Nephron (organoid): Measurements from ENCODE around the gene KIF7.
A peak's percentile ranks its signal among the peaks of the same experiment; 100 is the strongest.

Experiments used
- H3K27ac Mint-ChIP-seq, 3 experiments: 2 replicates each; pipeline ENCODE4 v1.8.0; 2020; ENCODE audit warnings: mixed read lengths in 3 of 3, mild to moderate bottlenecking in 2 of 3, moderate library complexity in 1 of 3
- H3K27me3 Mint-ChIP-seq: 2 replicates; pipeline ENCODE4 v1.8.0; 2021; ENCODE audit warnings: low read depth, mild to moderate bottlenecking, moderate library complexity, mixed read lengths
- H3K36me3 Mint-ChIP-seq: 2 replicates; pipeline ENCODE4 v1.8.0; 2020; ENCODE audit warnings: low read depth, mixed read lengths
- H3K4me1 Mint-ChIP-seq: 2 replicates; pipeline ENCODE4 v1.8.0; 2020; ENCODE audit warnings: mixed read lengths
- H3K4me3 Mint-ChIP-seq, 3 experiments: 2 replicates each; pipeline ENCODE4 v1.8.0; 2020; ENCODE audit warnings: mild to moderate bottlenecking in 3 of 3, mixed read lengths in 3 of 3, moderate library complexity in 2 of 3
- H3K9me3 Mint-ChIP-seq: 2 replicates; pipeline ENCODE4 v1.8.0; 2020; ENCODE audit warnings: mixed read lengths
- TF ChIP-seq, protein P1 (sequence below), 3 experiments: fragments of 200-600 bp; sonication (generic); IDR thresholded peaks; one replicate each; pipeline ENCODE4 v1.5.0; 2021; ENCODE audit warnings: antibody characterized with exemption in 3 of 3; ENCODE audit not compliant: unreplicated experiment in 3 of 3

The KIF7 gene

DNA sequence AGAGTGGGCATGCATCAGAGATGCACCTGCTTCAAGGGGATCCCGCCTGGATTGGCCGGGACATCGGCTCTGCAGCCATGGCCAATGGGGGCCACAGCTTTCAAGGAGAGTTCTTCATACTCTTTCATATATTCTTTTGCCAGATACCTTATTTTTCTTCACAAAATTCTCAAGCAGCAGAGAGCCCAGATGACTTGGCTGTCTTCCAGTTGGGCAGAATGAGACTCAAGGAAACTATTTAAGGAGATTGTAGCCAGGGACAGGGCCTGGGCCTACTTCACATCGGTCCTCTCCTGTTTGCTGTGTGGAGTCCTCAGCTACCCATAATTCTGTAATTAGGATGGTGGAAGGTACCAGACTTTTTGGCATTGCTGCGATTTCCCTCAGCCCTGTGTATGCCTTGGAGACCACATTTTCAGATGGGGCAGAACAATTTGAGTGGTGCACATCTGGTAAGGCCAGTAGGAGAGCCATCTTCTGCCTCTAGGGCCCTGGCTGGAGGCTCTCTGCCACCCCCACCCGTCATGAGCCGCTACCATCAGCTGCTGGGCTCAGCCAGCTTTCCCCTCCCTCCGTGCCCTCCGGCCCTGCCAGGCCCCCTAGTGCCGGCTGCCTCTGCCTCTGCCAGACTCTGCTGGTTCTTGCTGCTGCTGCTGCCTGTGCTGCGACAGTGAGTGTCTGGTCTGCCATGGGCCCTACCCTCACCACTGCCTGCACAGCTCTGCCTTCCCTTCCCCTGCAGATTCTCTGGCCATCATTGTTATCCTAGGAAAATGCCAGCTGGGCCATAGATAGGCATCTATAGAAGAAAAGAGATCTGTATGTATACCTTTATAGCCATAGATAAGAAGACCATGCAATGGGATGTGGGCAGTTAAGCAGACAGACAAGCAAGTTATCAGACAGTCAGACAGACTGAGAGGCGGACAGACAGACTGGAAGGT is 17.2 kb upstream of the KIF7 start:
- Mint-ChIP-seq H3K4me1 (peaks cover 16% of the 10 kb centered on the region), H3K27ac (no peak overlapping the region), H3K36me3 (no peaks in the 10 kb centered on the region), H3K27me3 (peaks cover 10% of the 10 kb centered on the region), H3K9me3 (no peaks in the 10 kb centered on the region), H3K4me3 (no peak overlapping the region)
- TF ChIP-seq, protein P1, sequence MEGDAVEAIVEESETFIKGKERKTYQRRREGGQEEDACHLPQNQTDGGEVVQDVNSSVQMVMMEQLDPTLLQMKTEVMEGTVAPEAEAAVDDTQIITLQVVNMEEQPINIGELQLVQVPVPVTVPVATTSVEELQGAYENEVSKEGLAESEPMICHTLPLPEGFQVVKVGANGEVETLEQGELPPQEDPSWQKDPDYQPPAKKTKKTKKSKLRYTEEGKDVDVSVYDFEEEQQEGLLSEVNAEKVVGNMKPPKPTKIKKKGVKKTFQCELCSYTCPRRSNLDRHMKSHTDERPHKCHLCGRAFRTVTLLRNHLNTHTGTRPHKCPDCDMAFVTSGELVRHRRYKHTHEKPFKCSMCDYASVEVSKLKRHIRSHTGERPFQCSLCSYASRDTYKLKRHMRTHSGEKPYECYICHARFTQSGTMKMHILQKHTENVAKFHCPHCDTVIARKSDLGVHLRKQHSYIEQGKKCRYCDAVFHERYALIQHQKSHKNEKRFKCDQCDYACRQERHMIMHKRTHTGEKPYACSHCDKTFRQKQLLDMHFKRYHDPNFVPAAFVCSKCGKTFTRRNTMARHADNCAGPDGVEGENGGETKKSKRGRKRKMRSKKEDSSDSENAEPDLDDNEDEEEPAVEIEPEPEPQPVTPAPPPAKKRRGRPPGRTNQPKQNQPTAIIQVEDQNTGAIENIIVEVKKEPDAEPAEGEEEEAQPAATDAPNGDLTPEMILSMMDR (IDR thresholded peaks at IDR 0.05; ENCODE audit: unreplicated experiment in 3 of 3) = no peak

DNA sequence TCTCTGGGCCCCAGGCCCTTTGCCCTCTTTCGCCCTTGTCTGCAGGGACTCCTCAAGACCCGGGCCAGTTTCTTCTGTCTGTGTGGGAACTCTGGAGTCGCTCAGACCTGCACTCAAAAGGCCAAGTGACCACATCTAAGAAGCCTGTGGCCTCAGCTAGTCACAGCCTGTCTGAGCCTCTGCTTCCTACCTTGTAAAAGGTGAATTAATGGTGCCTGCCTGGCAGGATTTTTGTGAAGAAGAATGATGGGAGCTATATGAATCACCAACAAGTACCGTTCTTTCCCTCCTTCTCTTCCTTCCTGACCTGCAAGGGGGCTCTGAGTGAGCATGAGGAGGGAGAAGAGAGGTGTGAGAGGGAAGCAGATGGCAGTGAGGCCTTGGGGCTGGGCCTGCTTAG is 16.4 kb upstream of the KIF7 start:
- Mint-ChIP-seq H3K4me1 (peaks cover 16% of the 10 kb centered on the region), H3K4me3 (no peak overlapping the region), H3K27ac (no peak overlapping the region), H3K9me3 (no peaks in the 10 kb centered on the region), H3K27me3 (peaks cover 10% of the 10 kb centered on the region), H3K36me3 (no peaks in the 10 kb centered on the region)
- TF ChIP-seq, protein P1 (IDR thresholded peaks at IDR 0.05; ENCODE audit: unreplicated experiment in 3 of 3) = no peak

DNA sequence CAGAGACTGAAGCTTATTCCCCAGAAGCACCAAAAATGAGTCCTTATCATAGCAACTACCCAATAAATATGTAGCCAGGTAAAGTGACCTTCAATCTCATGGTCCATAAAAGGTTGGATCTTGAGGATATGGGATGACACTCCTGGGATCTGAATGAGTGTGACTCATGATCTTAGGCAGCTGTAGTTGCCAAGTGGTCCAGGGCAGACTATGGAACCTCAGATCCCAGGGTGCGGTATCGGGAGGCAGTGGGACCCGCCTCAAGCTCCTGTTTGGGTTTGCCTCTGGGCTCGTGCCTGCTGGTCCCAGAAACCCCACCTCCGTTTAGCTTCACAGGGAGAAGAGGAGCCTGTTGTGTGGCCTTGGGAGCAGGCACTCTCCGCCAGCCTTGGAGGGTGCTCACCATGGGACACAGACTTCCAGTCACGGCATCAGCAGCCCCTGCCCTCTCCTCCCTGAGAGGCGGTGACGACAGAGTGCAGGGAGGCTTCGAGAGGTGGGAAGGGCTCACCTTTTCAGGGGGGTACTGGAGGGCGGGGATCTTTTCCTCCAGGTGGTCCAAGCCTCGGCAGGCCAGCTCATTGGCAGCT is 15.8 kb upstream of the KIF7 start:
- Mint-ChIP-seq H3K27ac (peak overlapping the region in 1 of 3 experiments; percentile 45), H3K4me3 (no peak overlapping the region), H3K36me3 (no peaks in the 10 kb centered on the region), H3K4me1 (peaks cover 16% of the 10 kb centered on the region), H3K27me3 (peaks cover 10% of the 10 kb centered on the region), H3K9me3 (no peaks in the 10 kb centered on the region)
- TF ChIP-seq, protein P1 (IDR thresholded peaks at IDR 0.05; ENCODE audit: unreplicated experiment in 3 of 3) = no peak

DNA sequence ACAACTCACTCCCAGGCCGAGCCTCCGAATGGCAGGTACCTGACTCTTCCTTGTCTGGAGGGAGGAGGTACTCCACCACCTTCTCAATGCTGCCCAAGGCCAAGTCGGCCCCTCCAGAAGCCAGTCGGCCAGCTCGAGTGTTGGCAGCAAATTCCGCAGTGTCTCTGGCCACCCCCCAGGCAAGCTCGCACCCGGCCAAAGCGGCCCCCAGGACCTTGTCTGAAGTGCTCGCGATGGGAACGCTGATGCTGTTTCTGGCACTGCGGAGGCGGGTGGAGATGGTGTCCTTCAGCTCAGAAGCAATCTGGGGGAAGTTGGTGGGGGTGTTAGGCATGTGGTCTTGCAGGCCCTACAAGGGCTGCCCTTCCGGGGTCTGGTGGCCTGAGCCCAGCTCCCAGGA is 14.7 kb upstream of the KIF7 start:
- no peaks in the 10 kb centered on the region for H3K9me3 Mint-ChIP-seq
- H3K4me3 Mint-ChIP-seq = no peak overlapping the region
- peaks cover 11% of the 10 kb centered on the region for H3K27me3 Mint-ChIP-seq
- no peak overlapping the region for H3K27ac Mint-ChIP-seq
- TF ChIP-seq, protein P1 (IDR thresholded peaks at IDR 0.05; ENCODE audit: unreplicated experiment in 3 of 3) = no peak
- H3K4me1 Mint-ChIP-seq = peaks cover 18% of the 10 kb centered on the region
- H3K36me3 Mint-ChIP-seq = no peaks in the 10 kb centered on the region

DNA sequence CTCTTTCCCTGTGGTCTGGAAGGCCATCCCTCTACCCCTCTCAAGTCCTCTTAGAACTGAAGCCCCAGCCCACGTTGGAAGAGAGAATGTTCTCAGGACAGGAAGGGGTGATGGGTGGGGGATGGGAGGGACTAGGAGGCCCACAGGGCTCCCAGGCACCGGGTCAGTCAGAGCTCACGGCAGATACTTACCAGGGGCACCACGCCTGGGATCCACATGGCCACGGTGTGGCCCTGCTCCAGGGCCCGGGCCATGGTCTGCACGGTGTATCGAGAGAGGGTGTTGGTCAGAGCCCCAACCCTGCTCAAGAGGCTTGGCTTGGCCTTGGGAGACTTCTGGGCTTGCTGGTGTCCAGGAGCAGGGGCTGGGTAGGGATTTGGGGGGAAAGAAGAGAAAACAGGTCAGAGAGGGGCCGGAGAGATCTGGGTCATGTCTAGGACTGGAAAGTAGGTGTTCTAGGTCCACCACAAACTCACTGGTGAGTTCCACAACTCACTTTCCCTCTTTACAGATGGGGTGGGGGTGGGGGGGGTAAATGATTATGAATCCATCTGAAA is 14.1 kb upstream of the KIF7 start:
- H3K36me3 Mint-ChIP-seq = no peaks in the 10 kb centered on the region
- H3K9me3 Mint-ChIP-seq = no peaks in the 10 kb centered on the region

More for the DNA sequence above, 14.1 kb upstream of the KIF7 start:
- Mint-ChIP-seq H3K27me3 (peaks cover 13% of the 10 kb centered on the region), H3K27ac (no peak overlapping the region), H3K4me3 (no peak overlapping the region), H3K4me1 (peaks cover 20% of the 10 kb centered on the region)
- TF ChIP-seq, protein P1 (IDR thresholded peaks at IDR 0.05; ENCODE audit: unreplicated experiment in 3 of 3) = no peak
